T-helper 1 cell treated with Interleukin-12 subunit alpha and Interleukin-12 subunit beta and Interleukin-4 antibody, amounts not matched to agents 30 ng/mL and 1 ng/mL, for 36 hours (primary cell): ENCODE data around the gene FCSK. TPM values are rescaled to one million over a fixed set of nuclear protein-coding genes. Genes with fewer than 3 reads are reported as not detected.
"Not testable (repeated sequence)": the region's sequence is repeated elsewhere in the genome, so short reads cannot be mapped to it uniquely, and the experiment has no call there.

Source experiments
- intact Hi-C: fragments of 100-400 bp; cut with micrococcal nuclease; formaldehyde crosslinking; loops from one replicate; pipeline ENCODE4 v1.15.1; 2024
- total RNA-seq: library from RNA; stranded (reverse); gene quantifications from 2 replicates; pipeline ENCODE4 v1.2.3, GENCODE V29; 2022

FCSK gene
- total RNA-seq, 1 donor from 2014 or later, result 22.5 TPM

- intact Hi-C loops, result loop anchor here (1.0 to 2.0 kb wide), 4 partner anchors 8 to 92 kb away; partner anchors contain the start of genes COG4, SF3B3 and ST3GAL2
Measured at GRCh38 chr16:70430667-70431536, 23.5 kb upstream of the FCSK start.

DNA sequence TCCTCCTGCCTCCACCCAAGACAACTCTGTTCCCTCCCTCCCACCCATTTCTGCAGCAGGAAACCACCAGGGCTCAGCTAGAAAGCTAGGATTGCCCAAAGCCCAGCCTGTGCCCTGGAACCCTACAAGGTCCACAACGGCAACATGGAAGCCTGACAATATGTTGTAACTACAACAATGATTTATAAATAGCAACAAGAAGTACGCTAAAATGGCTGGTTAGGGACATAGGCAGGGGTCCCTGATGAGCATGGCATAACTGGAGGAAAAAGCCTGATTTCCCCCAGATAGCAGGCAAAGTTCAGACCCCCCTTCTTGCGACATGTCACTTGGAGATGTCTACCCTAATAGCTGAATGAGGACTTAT lies 22.1 kb upstream of the FCSK start:
- intact Hi-C loops, result no loop called here

DNA sequence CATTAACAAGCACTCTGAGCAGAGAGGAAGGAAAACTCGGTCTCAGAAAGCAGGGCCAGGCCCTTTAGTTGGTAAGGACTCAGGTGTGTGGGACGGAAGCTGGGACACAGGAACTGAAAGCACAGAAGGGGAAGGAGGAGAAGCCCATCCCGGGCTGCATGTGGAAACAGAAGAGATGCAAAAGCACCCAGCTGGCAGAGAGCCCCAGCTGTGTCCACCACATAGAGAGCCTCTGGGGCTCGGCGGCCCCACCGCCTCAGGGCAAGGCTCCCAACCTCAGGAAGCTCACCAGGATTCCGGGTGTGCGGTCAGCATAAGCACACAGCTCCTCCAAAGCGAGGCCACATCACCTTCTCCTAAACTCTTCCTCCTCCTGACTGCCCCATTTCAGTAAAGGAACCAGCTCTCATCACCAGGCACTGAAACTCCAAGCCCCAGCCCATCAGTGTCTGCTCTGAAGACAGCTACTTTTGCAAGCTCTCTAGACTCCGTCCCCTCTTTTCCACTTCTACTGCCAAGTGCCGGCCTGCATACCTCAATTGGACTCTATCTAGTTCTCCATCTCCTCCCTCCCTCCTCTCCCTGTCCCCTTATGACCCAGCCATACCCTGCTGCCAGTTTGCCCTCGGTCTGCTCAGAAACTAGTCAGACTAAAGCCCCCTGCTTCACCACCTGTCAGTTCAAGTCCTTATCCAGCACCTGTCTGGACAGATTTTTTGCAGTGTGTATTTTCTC lies 21.5 kb upstream of the FCSK start:
- intact Hi-C loops, result no loop called here

GRCh38 chr16:70433458-70434103 lies 20.8 kb upstream of the FCSK start:
- intact Hi-C loops, result no loop called here

DNA sequence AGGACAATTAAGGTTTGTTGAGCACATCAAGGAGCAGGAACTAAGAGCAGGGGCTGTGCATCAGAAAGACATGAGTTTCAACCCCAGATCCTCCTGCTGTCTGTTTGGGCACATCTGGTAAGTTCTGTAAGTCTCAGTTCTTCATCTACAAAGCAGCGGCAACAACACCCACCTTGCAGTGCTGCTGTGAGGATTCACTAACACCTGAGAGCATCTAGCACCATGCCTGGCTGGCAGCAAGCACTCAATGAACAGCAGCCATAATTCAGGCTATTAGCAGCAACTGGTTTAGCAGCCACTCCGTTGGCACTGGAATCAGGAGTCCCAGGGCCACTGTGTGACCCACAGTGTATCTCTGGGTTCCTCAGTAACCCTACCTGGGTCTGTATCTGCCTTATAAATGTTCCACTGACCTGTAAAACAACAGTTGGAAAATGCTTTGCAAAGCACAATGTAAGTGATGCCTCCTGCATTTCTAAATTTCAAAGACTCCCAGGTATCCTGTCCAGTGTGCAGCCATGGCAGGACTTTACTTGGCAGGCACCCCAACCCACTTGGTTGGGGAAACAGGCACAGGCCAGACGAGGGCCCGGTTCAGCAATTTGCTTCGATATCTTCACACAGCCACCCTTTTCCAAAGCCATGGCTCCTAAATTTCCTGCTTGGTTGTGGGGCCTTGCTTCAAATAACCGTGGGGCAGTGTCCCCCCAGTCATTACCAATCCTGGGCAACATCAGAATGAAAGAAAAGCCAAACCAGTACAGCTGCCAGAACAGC lies 19.7 kb upstream of the FCSK start:
- intact Hi-C loops, result loop anchor here (5.0 kb wide), 1 partner anchor 182 kb away; the partner anchor contains the start of gene EXOSC6

DNA sequence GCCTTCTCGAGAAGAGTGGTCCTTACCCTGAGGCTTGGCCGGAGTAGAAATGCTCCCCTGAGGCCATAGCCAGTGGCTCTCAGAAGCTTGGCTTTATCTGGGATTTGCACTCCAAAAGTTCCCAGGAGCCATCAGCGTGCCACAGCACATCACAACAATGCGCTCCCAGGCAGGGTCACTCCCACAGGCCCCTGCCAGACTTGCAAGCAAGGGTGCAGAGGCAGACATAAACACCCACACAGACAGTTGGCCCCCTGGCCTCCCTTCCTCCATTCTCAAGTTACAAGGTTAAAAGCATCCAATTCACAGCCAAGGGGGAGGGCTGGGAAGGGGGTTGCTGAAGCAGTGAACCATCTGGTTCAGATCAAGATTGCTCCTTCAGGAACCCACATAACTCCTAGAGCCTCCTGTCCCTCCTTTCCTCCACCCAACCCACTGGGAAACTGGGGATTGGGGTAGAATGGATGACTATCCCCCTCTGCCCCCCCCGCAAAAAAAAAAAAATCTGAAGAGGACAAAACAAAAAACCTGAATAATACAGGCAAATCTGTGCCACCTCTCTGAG lies 17.3 kb upstream of the FCSK start:
- intact Hi-C loops, result loop anchor here (5.0 kb wide), 1 partner anchor 185 kb away; the partner anchor contains the start of gene EXOSC6

- intact Hi-C loops, result loop anchor here (2.0 to 5.0 kb wide), 2 partner anchors 39 to 186 kb away; partner anchors contain the start of gene EXOSC6
Measured at GRCh38 chr16:70437582-70438557, 16.5 kb upstream of the FCSK start.

DNA sequence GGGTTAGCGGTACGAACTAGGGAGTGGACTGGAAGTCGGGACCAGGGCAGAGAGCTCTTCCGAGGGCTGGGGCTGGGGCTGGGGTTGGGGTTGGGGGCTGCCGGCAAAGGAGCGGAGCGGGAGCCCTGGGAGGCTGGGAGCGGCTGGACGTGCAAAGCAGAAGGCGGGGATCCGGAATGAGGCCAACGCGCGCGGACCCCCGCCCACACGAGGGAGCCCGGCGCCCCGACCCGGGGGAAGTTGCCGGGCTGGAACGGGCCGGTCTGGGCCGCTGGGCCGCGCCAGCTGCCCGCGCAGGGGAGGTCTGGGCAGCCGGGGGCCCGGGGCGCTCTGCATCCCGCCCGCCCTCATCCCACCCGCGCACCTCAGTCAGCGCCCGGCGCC lies 15.8 kb upstream of the FCSK start:
- intact Hi-C loops, result loop anchor here (2.0 to 5.0 kb wide), 2 partner anchors 38 to 186 kb away; partner anchors contain the start of gene EXOSC6

DNA sequence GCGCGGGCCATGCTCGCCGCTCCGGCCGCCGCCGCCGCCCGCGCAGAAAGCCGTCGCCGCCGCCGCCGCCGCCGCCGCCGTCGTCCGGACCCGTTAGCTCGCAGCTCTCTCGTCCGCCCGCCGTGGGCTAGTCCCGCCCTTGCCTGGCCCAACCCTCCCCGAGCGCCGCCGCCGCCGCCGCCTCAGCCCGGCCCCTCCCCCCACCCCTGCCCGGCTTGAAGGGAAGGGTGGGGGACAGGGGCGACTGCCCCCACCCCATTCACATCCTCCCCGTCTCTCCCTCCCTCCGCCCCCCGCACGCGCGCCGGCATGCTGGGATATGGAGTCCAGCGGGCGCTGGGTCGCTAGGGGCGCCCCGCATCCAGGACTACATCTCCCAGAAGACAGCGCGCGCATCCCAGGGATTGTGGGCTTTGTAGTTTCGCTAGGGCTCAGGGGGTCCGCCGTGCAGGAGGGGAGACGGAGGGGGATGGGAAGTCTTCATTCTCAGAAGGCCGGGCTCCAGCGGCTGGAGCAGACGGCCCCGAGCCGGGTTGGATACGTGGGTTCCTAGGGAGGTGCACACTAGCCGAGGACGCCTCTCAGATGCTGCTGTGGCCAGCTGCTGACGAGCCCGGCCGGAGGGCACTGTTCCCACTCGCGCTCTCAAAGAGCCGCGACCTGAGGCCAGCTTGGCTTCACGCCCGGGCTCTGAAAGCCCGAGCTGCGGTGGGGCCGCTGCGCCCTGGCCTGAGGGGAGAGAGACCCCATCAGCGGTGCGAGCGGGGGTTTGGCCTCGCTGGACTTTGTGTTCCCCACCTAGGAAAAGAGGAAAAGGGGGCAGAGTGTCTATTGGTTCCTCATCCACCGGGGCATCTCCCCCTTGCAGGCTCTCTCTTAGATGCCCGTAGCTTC lies 15.2 kb upstream of the FCSK start, which contains the start of gene ST3GAL2:
Gene ST3GAL2 (minus strand): TSS at position 132 of the 894 bp plus-strand sequence. CDS start 40,570 bp downstream, outside the sequence.
- intact Hi-C loops, result loop anchor here (1.0 to 5.0 kb wide), 10 partner anchors 8 to 214 kb away; partner anchors contain the start of genes AARS1, COG4, DDX19A and EXOSC6

DNA sequence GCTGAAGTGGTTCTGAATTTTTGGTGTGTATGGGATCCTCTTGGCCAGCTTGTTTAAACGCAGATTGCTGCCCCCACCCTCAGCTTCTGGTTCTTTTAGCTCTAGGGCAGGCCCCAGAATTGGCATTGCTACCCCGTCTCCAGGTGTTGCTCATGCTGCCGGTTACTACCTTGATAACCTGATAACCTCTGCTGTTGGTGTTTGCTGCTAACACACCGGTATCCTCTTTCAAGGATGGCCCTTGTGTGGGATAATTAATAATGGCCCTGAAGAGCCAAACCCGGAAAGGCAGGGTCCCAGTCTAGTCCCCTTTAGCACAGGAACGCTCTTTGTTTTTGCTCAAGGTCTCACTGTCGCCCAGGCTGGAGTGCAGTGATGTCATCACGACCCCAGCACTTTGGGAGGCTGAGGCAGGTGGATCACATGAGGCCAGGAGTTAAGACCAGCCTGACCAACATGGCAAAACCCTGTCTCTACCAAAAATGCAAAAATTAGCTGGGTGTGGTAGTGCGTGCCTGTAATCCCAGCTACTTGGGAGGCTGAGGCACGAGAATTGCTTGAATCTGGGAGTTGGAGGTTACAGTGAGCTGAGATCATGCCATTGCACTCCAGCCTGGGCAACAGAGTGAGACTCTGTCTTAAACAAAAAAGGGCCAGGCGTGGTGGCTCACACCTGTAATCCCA lies 14.2 kb upstream of the FCSK start:
- intact Hi-C loops, result no loop called here

- intact Hi-C loops, result no loop called here
Measured at GRCh38 chr16:70441406-70441990, 12.9 kb upstream of the FCSK start.

GRCh38 chr16:70442344-70442743 lies 12.1 kb upstream of the FCSK start:
- intact Hi-C loops, result no loop called here

- intact Hi-C loops, result no loop called here
Measured at GRCh38 chr16:70444249-70445063, 9.9 kb upstream of the FCSK start.

GRCh38 chr16:70448075-70448474 lies 6.3 kb upstream of the FCSK start:
- intact Hi-C loops, result no loop called here

- intact Hi-C loops, result not testable (repeated sequence)
Measured at GRCh38 chr16:70450142-70451003, 4.0 kb upstream of the FCSK start.
